ENCODE results near the gene TMEM187. TPM values are rescaled to one million over a fixed set of nuclear protein-coding genes. Genes with fewer than 3 reads are reported as not detected.
A peak's percentile ranks its signal among the peaks of the same experiment; 100 is the strongest.

The TMEM187 gene
- total and polyA plus RNA-seq, 7 donors = 2.2 to 7.8 (median 6.5) TPM

DNA sequence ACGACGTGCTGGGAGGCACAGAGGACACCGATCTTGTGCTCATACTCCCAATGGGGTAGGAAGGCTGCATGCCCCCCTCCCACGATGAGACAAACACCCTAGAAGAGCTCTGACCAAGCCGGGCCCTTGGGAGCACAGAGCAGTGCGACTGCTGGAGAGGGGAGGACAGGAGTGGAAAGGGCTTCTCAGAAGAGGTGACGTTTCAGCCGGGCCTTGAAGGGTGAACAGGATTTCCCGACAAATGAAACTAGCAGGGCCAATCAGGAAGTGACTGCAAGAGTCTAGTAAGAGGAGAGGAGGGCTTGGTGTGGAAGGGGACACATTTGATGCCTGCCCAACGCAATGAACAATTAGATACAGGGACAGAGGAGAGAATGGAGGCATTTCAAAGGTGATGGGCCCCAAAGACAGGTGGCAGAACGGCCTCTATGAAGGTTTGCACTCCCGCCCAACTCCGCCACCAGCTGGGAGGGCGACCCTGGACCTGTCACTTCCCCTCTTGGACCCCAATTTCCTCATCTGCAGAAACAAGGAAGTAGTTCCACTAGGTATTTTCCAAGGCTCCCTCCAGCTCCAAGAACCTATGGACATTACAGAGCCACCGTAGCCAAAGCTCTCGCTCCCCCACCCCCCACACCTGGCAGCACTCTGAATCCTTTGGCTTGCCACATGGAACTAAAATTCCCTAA is 4.9 kb upstream of the TMEM187 start:
- Histone ChIP-seq H3K4me3 (peak overlapping the region; percentile 80), H3K36me3 (ENCODE audit: insufficient read depth in 1 of 2, low read depth in 1 of 2) (peaks cover 2 to 18% of the 10 kb centered on the region in 2 donors), H3K27me3 (ENCODE audit: insufficient read depth in 3 of 3, low read length in 2 of 3) (no peaks in the 10 kb centered on the region), H3K9me3 (no peaks in the 10 kb centered on the region), H3K4me1 (peaks cover 49% of the 10 kb centered on the region), H3K27ac (peak overlapping the region; percentile 86)
- TF ChIP-seq, protein P1, sequence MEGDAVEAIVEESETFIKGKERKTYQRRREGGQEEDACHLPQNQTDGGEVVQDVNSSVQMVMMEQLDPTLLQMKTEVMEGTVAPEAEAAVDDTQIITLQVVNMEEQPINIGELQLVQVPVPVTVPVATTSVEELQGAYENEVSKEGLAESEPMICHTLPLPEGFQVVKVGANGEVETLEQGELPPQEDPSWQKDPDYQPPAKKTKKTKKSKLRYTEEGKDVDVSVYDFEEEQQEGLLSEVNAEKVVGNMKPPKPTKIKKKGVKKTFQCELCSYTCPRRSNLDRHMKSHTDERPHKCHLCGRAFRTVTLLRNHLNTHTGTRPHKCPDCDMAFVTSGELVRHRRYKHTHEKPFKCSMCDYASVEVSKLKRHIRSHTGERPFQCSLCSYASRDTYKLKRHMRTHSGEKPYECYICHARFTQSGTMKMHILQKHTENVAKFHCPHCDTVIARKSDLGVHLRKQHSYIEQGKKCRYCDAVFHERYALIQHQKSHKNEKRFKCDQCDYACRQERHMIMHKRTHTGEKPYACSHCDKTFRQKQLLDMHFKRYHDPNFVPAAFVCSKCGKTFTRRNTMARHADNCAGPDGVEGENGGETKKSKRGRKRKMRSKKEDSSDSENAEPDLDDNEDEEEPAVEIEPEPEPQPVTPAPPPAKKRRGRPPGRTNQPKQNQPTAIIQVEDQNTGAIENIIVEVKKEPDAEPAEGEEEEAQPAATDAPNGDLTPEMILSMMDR (IDR thresholded peaks at IDR 0.05) = no peak
- WGBS, 3 donors = 41 to 72% (median 43%) methylated on average over 12 to 16 of the region's 16 CpGs
- intact Hi-C loops (cut with DNase I) = loop anchor here in 1 of 2 donors (5.0 kb wide), 1 partner anchor 185 kb away; the partner anchor contains the start of gene SRPK3
- ATAC-seq = no peak
- no peak for DNase-seq

GRCh38 chrX:153968255-153968654 is 4.3 kb upstream of the TMEM187 start:
- TF ChIP-seq, protein P1 (IDR thresholded peaks at IDR 0.05) = no peak
- ATAC-seq (no peak), DNase-seq (peak in 1 of 2 donors; percentile 48)
- Histone ChIP-seq H3K27me3 (ENCODE audit: insufficient read depth in 3 of 3, low read length in 2 of 3) (no peaks in the 10 kb centered on the region), H3K27ac (peak overlapping the region; percentile 86), H3K36me3 (ENCODE audit: insufficient read depth in 1 of 2, low read depth in 1 of 2) (peaks cover 2 to 13% of the 10 kb centered on the region in 2 donors), H3K4me1 (peaks cover 49% of the 10 kb centered on the region), H3K4me3 (peak overlapping the region; percentile 80), H3K9me3 (no peaks in the 10 kb centered on the region)
- WGBS, 3 donors = 19 to 62% (median 28%) methylated on average over 9 of the region's 9 CpGs
- intact Hi-C loops (cut with DNase I) = loop anchor here in 1 of 2 donors (5.0 kb wide), 1 partner anchor 186 kb away; the partner anchor contains the start of gene SRPK3

DNA sequence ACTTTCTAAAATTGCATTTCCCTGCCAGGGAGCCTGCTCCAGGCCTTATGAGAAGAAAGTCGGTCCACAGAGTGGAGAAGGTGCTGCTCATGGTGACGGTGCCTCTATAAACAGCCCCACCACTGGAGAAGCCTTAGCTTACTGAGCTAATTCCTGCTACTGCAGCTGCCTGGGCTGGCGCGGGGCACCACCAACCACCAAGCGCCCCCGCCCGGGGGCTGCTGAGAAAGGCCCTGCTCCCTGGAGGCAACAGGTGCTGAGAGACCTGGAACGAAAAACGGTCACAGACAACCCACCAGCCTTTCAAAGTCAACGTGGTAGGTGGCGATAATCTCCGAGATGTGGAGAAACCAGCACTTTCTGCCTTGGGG is 3.8 kb upstream of the TMEM187 start:
- ATAC-seq (peak in 3 of 4 donors; percentile 25 to 38 (median 28)), DNase-seq (peak; percentile 59 to 75)
- Histone ChIP-seq H3K27me3 (ENCODE audit: insufficient read depth in 3 of 3, low read length in 2 of 3) (no peaks in the 10 kb centered on the region), H3K27ac (peak overlapping the region; percentile 86), H3K9me3 (no peaks in the 10 kb centered on the region), H3K36me3 (ENCODE audit: insufficient read depth in 1 of 2, low read depth in 1 of 2) (peaks cover 0 to 8% of the 10 kb centered on the region in 2 donors), H3K4me3 (peak overlapping the region; percentile 80), H3K4me1 (peaks cover 51% of the 10 kb centered on the region)
- WGBS, 3 donors = 11 to 50% (median 17%) methylated on average over 12 of the region's 12 CpGs
- intact Hi-C loops (cut with DNase I) = loop anchor here in 1 of 2 donors (5.0 kb wide), 1 partner anchor 186 kb away; the partner anchor contains the start of gene SRPK3
- TF ChIP-seq, protein P1 (IDR thresholded peaks at IDR 0.05) = no peak

DNA sequence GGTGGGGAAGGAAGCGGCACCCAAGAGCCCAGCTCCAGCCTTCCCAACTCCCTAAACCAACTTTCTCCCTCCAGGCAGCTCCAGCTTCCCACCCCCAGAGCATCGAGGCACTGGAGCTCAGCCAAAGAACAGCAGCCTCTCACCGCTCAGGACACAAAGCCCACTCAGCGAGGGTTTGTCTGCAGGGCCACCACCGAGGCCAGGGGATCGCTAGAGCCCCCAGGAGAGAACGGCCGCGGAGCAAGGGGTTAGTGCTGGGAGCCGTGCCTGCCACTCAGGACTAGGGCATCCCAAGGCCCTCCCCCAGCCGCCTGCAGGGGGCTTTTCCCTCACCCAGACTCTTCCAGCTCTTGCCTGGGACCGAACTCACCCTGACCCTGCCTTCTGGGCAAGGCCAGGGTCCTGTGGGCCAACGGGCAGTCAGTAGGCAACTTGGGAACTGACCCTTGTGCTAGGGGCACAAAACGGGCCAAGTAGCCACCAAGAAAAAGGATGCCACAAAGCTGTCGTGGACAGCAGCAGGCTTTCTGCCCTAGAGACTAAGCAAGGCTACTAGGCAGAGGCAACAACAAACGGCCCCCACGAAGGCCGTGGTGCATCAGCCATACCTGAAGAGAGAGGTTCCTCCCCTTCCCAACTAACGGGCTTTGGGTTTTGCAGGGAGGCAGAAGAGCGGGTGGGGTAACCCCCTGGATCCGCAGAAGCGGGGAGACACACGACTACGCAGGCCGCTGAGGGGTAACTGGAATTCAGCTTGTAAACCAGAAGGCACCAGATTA is 3.2 kb upstream of the TMEM187 start:
- Histone ChIP-seq H3K4me1 (peaks cover 56% of the 10 kb centered on the region), H3K36me3 (ENCODE audit: insufficient read depth in 1 of 2, low read depth in 1 of 2) (peaks cover 0 to 2% of the 10 kb centered on the region in 2 donors), H3K9me3 (no peaks in the 10 kb centered on the region), H3K27me3 (ENCODE audit: insufficient read depth in 3 of 3, low read length in 2 of 3) (no peaks in the 10 kb centered on the region), H3K4me3 (peak overlapping the region; percentile 80), H3K27ac (peak overlapping the region; percentile 86)
- WGBS, 3 donors = 8 to 36% (median 14%) methylated on average over 20 to 25 of the region's 25 CpGs
- intact Hi-C loops (cut with DNase I) = loop anchor here in 1 of 2 donors (5.0 kb wide), 1 partner anchor 187 kb away; the partner anchor contains the start of gene SRPK3
- DNase-seq (no peak), ATAC-seq (no peak)
- TF ChIP-seq, protein P1 (IDR thresholded peaks at IDR 0.05) = no peak
